GM21825 (cell line): Measurements from ENCODE around the gene FGD2.
"Not testable (repeated sequence)": the region's sequence is repeated elsewhere in the genome, so short reads cannot be mapped to it uniquely, and the experiment has no call there.

Experiments used
- ATAC-seq: cut with Tn5 transposase; IDR thresholded peaks from one replicate; pipeline ENCODE4 v1.9.1; 2021; ENCODE audit warnings: mild to moderate bottlenecking, moderate library complexity; ENCODE audit not compliant: unreplicated experiment

The FGD2 gene

DNA sequence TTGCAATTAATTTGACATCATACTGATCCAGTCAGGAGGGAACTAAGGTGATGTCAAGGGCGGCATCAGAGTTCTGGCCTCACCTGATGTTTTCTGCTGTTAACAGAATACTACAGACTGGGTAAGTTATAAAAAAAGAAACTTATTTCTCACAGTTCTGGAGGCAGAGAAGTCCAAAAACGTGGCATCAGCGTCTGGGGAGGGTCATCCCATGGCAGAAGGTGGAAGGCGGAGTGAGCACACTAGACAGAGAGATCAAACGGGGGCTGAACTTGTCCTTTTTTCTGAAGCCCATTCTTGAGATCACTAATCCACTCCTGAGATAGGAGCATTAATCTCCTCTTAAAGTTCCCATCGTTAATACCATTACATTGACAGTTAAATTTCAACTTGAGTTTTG lies 16.2 kb upstream of the FGD2 start:
- no peak for ATAC-seq

DNA sequence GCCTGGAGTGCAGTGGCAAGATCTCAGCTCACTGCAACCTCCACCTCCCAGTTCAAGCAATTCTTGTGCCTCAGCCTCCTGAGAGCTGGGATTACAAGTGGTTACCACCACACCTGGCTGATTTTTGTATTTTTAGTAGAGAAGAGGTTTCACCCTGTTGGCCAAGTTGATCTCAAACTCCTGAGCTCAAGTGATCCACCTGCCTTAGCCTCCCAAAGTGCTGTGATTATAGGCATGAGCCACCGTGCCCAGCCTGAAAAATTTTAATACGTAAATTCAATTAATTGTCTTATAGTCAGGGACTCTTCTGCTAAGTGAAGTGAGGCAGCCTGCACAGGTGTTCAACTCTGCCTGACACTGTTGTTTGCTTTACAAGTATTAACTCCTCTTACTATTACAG lies 15.1 kb upstream of the FGD2 start:
- not testable (repeated sequence) for ATAC-seq

- ATAC-seq, result no peak
These were observed 7.4 kb upstream of the FGD2 start for GRCh38 chr6:36997811-36998722.

- ATAC-seq, result no peak
These were observed 6.8 kb upstream of the FGD2 start for GRCh38 chr6:36998723-36999038.

- no peak for ATAC-seq
These were observed 6.2 kb upstream of the FGD2 start for GRCh38 chr6:36999061-36999750.

GRCh38 chr6:36999751-37000125 lies 5.7 kb upstream of the FGD2 start:
- no peak for ATAC-seq

GRCh38 chr6:37004044-37004980 lies 1.1 kb upstream of the FGD2 start:
- no peak for ATAC-seq

DNA sequence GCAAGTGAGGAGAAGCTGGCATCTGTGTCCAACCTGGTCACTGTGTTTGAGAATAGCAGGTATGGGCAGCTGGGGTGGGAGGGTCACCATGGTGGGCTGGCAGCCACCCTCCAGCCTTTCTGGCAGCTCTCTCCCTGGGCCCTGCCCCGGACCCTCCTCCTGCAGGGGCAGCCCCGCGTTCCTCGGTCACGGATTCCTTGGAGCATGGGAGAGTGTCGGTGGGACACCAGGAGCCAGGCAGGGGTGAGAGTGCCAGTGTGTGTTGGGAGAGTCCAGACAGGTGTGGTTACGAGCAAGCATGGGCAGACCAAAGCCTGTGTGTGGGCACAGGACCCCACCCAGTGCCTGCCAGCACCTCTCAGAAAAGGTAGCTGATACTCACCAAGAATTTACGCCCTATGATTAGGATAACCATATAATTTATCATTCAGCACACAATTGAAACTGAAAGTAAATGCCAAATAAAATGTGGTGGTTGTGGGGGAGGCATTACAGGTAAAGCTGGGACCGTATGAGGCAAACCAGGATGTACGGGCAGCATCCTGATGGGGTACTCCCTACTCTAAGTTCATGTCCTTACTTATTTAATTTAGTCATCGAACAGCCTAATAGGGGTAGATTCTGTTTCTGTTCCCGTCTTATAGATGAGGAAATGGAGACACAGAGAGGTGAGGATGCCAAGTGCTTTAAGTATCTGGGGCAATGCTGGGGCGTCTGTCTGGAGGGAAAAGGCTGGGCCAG lies 542 bp downstream of the FGD2 start:
- no peak for ATAC-seq

- peak; percentile 6 for ATAC-seq
These were observed 1.4 kb downstream of the FGD2 start for GRCh38 chr6:37006793-37007339.

GRCh38 chr6:37007340-37008043 lies 2.0 kb downstream of the FGD2 start:
- peak; percentile 35 for ATAC-seq

DNA sequence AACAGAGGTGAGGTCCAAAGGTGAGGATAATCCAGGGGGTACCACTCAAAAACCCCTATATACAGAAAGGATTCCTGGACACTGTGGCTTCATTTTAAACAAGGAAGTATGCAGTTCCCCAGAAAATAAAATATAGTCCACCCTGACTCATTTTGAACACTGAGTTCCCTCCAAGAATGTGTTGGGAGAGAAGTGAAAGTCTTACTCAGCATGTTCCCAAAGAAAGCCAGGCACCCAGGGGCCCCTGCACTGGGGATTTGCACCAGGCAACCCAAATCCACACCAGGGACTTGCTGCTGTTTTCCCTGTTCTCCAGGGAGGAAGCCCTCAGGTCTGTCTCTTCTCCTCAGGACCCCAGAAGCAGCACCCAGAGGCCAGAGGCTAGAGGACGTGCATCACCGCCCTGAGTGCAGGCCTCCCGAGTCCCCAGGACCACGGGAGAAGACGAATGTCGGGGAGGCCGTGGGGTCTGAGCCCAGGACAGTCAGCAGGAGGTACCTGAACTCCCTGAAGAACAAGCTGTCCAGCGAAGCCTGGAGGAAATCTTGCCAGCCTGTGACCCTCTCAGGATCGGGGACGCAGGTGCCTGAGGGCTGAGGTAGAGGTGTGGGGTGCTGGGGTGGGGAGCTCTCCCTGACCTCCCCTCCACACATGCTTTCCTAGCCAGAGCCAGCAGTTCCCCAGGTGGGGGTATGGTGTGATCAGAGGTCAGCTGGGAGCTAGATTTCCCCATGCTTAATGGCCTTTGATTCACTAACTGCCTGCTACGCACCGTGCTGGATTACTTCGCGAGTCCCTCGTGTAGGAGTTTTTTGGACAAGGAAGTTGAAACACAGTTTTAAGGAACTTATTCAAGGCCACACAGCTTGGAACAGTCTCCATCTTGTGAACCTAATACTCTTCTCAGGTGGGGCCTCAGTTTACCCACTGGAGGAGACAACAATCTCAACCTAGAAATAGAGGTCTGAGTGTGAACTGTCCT lies 3.3 kb downstream of the FGD2 start:
- ATAC-seq, result no peak

DNA sequence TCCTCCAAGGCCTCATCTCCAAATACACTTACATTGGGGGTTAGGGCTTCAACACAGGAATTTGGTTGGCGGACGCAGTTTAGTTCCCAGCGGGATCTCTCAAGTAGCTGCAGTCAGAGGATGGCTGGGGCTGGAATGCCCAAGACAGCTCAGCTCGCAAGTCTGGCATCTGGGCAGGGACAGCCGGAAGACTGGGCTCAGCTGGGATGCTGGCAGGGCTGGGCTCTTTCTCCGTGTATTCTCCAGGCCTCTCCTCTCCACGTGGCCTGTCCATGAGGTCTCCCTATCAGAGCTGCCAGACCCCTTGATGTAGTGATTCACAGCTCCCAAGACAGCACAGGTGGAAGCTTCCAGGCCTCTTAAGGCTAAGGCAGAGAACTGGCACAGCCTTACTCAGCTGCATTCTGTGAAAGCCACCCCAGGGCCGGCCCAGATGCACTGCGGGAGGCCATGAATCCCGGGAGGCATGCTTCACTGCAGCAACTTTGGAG lies 5.0 kb downstream of the FGD2 start:
- no peak for ATAC-seq

- no peak for ATAC-seq
These were observed 6.4 kb downstream of the FGD2 start for GRCh38 chr6:37011656-37012378.

DNA sequence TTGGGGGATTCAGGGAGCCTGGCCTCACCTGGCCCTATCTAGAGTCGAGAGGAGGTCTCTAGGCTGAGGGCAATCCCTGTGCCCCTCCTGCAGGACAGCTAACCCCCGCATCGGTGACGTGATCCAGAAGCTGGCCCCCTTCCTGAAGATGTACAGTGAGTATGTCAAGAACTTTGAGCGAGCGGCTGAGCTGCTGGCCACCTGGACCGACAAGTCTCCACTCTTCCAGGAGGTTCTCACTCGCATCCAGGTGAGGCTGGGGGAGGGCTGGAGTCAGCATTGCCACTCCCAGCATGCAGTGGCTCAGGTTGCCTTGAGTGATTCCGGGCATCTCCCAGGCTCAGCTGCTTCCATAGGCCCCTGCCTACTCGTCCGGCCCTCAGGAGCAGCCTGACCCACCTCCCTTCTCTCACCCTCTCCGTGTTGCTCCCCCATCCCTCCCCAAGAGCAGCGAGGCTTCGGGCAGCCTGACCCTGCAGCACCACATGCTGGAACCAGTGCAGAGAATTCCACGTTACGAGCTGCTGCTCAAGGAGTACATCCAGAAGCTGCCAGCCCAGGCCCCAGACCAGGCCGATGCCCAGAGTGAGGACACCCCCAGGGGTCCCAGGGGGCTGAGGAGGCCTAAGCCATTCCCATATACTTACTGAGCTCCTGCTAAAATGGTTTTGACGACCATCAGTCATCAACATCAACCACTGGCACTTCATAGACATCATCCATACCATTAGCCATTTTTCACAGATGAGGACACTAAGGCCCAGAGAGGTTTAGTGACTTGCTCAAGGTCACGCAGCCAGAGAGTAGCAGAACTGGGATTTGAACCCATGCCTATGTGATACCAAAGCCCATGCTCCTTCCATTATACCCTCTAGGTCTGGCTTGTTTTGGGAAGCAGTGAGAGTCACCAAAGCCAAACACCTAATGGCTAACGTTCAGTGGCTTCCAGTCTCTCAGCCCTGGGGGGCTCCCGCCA lies 8.3 kb downstream of the FGD2 start:
- no peak for ATAC-seq

DNA sequence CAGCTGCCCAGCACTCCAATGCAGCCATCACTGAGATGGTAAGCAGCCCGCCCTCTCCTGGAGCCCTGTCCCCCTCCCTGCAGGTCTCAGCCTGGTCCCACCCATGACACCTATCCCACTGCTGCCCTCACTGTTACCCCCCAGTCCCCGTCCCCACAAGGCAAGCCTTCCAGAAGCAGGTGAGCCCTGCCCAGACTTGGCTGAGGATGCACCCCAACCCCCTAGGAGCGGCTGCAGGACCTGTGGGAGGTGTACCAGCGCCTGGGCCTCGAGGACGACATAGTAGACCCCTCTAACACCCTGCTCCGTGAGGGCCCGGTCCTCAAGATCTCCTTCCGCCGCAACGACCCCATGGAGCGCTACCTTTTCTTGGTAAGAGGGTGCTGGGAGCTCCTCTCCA lies 9.2 kb downstream of the FGD2 start:
- no peak for ATAC-seq

DNA sequence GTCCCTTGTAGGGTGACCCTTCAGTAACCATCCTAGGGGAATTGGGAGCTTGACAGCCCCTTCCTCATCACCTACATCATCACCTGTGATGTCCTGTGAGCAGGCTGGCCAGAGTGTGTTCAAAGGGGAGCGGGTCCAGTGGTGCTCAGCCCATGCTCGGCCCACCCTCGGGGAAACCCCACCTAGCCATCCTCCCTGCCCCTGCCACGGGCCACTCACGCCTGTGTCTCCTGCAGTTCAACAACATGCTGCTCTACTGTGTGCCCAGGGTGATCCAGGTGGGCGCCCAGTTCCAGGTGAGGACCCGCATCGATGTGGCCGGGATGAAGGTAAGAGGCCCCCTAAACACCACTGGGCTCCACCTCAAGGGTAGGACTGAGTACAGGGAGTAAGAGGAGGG lies 10.1 kb downstream of the FGD2 start:
- no peak for ATAC-seq

DNA sequence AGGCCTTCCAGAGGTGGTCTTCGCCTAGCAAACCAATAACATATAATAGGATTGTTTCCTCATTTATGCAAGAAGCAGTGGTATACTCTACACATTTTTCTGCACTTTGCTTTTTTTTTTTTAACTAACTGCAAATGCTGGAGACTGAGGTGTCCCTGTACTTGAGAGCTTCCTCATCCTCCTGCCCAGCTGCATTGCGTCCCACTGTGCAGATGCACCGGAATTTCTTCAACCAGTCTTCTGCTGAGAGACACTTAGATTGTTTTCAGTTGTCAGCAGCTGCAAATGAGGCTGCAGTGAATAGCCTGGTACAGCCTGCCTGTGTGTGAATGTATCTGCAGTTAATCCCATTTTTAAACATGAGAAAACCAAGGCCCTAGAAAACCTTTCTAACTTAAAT lies 11.5 kb downstream of the FGD2 start:
- no peak for ATAC-seq
